Liver (tissue), 9 donors: Measurements from ENCODE around the gene SLC22A13. TPM values are rescaled to one million over a fixed set of nuclear protein-coding genes. Genes with fewer than 3 reads are reported as not detected.

ENCODE experiments used
- DNase-seq: peaks from one replicate; pipeline ENCODE4 v3.0.0-alpha.2; 2017; ENCODE audit warnings: low spot score
- H3K27ac ChIP-seq, 2 donors: one replicate each; pipeline ENCODE4 v1.7.0; 2013; ENCODE audit warnings: inconsistent platforms in 2 of 2, low read length in 2 of 2, control low read depth in 1 of 2, low read depth in 1 of 2, mild to moderate bottlenecking in 1 of 2
- H3K27me3 ChIP-seq, 4 donors: one replicate each; pipeline versions ENCODE4 v1.6.1 to v1.7.0; 2013; ENCODE audit warnings: low read length in 3 of 4, inconsistent platforms in 1 of 4, mild to moderate bottlenecking in 1 of 4, moderate library complexity in 1 of 4; ENCODE audit not compliant: control insufficient read depth in 4 of 4, insufficient read depth in 4 of 4
- H3K36me3 ChIP-seq, 4 donors: one replicate each; pipeline versions ENCODE4 v1.6.1 to v1.7.0; 2013; ENCODE audit warnings: low read length in 3 of 4, mild to moderate bottlenecking in 3 of 4, low read depth in 1 of 4, moderate library complexity in 1 of 4; ENCODE audit not compliant: control insufficient read depth in 4 of 4, insufficient read depth in 3 of 4
- H3K4me1 ChIP-seq, 4 donors: one replicate each; pipeline versions ENCODE4 v1.6.1 to v1.7.0; 2013; ENCODE audit warnings: low read length in 3 of 4, mild to moderate bottlenecking in 3 of 4, moderate library complexity in 1 of 4; ENCODE audit not compliant: control insufficient read depth in 4 of 4, insufficient read depth in 4 of 4
- H3K4me3 ChIP-seq, 3 donors: one replicate each; pipeline versions ENCODE4 v1.6.1 to v1.7.0; 2013; ENCODE audit warnings: low read length in 3 of 3, control low read depth in 1 of 3, low read depth in 1 of 3, mild to moderate bottlenecking in 1 of 3
- H3K9ac ChIP-seq, 2 donors: one replicate each; pipeline ENCODE4 v1.7.0; 2013; ENCODE audit warnings: low read length in 2 of 2, mild to moderate bottlenecking in 2 of 2, moderate library complexity in 2 of 2, control low read depth in 1 of 2, low read depth in 1 of 2
- H3K9me3 ChIP-seq, 4 donors: one replicate each; pipeline versions ENCODE4 v1.6.1 to v1.7.0; 2013; ENCODE audit warnings: low read length in 3 of 4; ENCODE audit not compliant: control insufficient read depth in 4 of 4
- ATF3 ChIP-seq: IDR thresholded peaks from 2 replicates; pipeline ENCODE4 v1.6.1; 2016; ENCODE audit warnings: antibody characterized with exemption
- CTCF ChIP-seq: fragments of 150-350 bp; IDR thresholded peaks from 2 replicates; pipeline ENCODE4 v1.5.1; 2017; ENCODE audit warnings: improper control_type of control experiment, low read depth, low read length; ENCODE audit not compliant: missing input control
- EGR1 ChIP-seq, 2 donors: IDR thresholded peaks; 2 replicates each; pipeline ENCODE4 v1.6.1; 2016 to 2018; ENCODE audit warnings: antibody characterized with exemption in 2 of 2, low read depth in 2 of 2
- FOXA1 ChIP-seq: IDR thresholded peaks from 2 replicates; pipeline ENCODE4 v1.6.1; 2016; ENCODE audit warnings: antibody characterized with exemption
- FOXA2 ChIP-seq: IDR thresholded peaks from 2 replicates; pipeline ENCODE4 v1.6.1; 2016; ENCODE audit warnings: antibody characterized with exemption
- GABPA ChIP-seq, 2 donors: IDR thresholded peaks in 1 of 2; conservative IDR thresholded peaks in 1 of 2; 2 replicates each; pipeline ENCODE4 v1.6.1; 2016; ENCODE audit warnings: antibody characterized with exemption in 2 of 2, mild to moderate bottlenecking in 1 of 2, moderate library complexity in 1 of 2
- HNF4G ChIP-seq: IDR thresholded peaks from 2 replicates; pipeline ENCODE4 v1.6.1; 2016; ENCODE audit warnings: antibody characterized with exemption
- JUND ChIP-seq, 2 donors: IDR thresholded peaks; 2 replicates each; pipeline ENCODE4 v1.6.1; 2016; ENCODE audit warnings: antibody characterized with exemption in 2 of 2
- MAX ChIP-seq: IDR thresholded peaks from 2 replicates; pipeline ENCODE4 v1.6.1; 2016; ENCODE audit warnings: antibody characterized with exemption
- NR2F2 ChIP-seq: IDR thresholded peaks from 2 replicates; pipeline ENCODE4 v1.6.1; 2016; ENCODE audit warnings: antibody characterized with exemption
- RAD21 ChIP-seq, 2 donors: IDR thresholded peaks; 2 replicates each; pipeline ENCODE4 v1.6.1; 2016; ENCODE audit warnings: antibody characterized with exemption in 2 of 2, mild to moderate bottlenecking in 2 of 2
- REST ChIP-seq: IDR thresholded peaks from 2 replicates; pipeline ENCODE4 v1.6.1; 2016; ENCODE audit warnings: antibody characterized with exemption, mild to moderate bottlenecking
- RXRA ChIP-seq, 2 donors: IDR thresholded peaks; 2 replicates each; pipeline ENCODE4 v1.6.1; 2017 to 2018; ENCODE audit warnings: antibody characterized with exemption in 2 of 2, mild to moderate bottlenecking in 1 of 2
- SP1 ChIP-seq: IDR thresholded peaks from 2 replicates; pipeline ENCODE4 v1.6.1; 2018; ENCODE audit warnings: antibody characterized with exemption, mild to moderate bottlenecking
- TAF1 ChIP-seq: conservative IDR thresholded peaks from 2 replicates; pipeline ENCODE4 v1.6.1; 2016; ENCODE audit warnings: antibody characterized with exemption, mild to moderate bottlenecking
- YY1 ChIP-seq: IDR thresholded peaks from 2 replicates; pipeline ENCODE4 v1.6.1; 2016; ENCODE audit warnings: antibody characterized with exemption, mild to moderate bottlenecking
- WGBS: extraction: QIAGEN DNeasy Blood & Tissue Kit; methylation state at CpG from one replicate; pipeline ENCODE4 v1.1.7; 2013; 5-methylcytosine and 5-hydroxymethylcytosine counted together
- polyA plus RNA-seq, 2 donors: library from polyadenylated mRNA; stranded (reverse) in 1 of 2; unstranded in 1 of 2; fragments of 200-250 nt in 1 of 2; fragments of >200 nt in 1 of 2; fragmentation: Nextera tagmentation in 1 of 2; extraction: Ambion mirVana in 1 of 2; gene quantifications; one replicate each; pipeline versions ENCODE4 v1.2.1 to v1.2.3, GENCODE V29; 2013 to 2015
- total RNA-seq, 2 donors: library from RNA; depleted of rRNA; stranded (reverse); fragments of >200 nt; gene quantifications; one replicate each; pipeline ENCODE4 v1.2.3, GENCODE V29; 2014
- donor health status: healthy.
- donor health status: healthy.
- donor health status: healthy.
- donor health status: healthy.
- donor health status: healthy.

The SLC22A13 gene
- total and polyA plus RNA-seq, 4 donors = 0.10 to 0.42 (median 0.14) TPM; not detected in 1

GRCh38 chr3:38251197-38251596 is 14.4 kb upstream of the SLC22A13 start:
- 96% methylated on average over 4 of the region's 4 CpGs for WGBS
- DNase-seq = no peak
- H3K27me3 ChIP-seq = no peaks in the 10 kb centered on the region
- H3K4me3 ChIP-seq = no peak overlapping the region
- H3K9ac ChIP-seq = no peak overlapping the region
- peaks cover 7 to 63% (median 40%) of the 10 kb centered on the region in 4 donors for H3K36me3 ChIP-seq
- TF ChIP-seq CTCF (no peak), REST (no peak), ATF3 (no peak), YY1 (no peak), RAD21 (IDR thresholded peaks at IDR 0.05) (no peak), RXRA (IDR thresholded peaks at IDR 0.05) (no peak), NR2F2 (no peak), SP1 (no peak), MAX (no peak), FOXA1 (no peak), TAF1 (no peak), GABPA (IDR thresholded peaks at IDR 0.05 in 1 of 2, conservative IDR thresholded peaks at IDR 0.05 in 1 of 2) (no peak), HNF4G (no peak), FOXA2 (no peak)
- H3K9me3 ChIP-seq = no peaks in the 10 kb centered on the region
- peaks cover 0 to 2% (median 0%) of the 10 kb centered on the region in 4 donors for H3K4me1 ChIP-seq
- no peak overlapping the region for H3K27ac ChIP-seq

GRCh38 chr3:38253704-38254103 is 11.9 kb upstream of the SLC22A13 start:
- no peak for TF ChIP-seq SP1
- no peak for TF ChIP-seq EGR1 (IDR thresholded peaks at IDR 0.05; ENCODE audit: low read depth in 2 of 2)
- no peak for TF ChIP-seq REST
- no peak for TF ChIP-seq RXRA (IDR thresholded peaks at IDR 0.05)
- TF ChIP-seq JUND (IDR thresholded peaks at IDR 0.05) = no peak
- TF ChIP-seq YY1 = no peak
- no peak for TF ChIP-seq CTCF
- no peak for TF ChIP-seq TAF1
- WGBS = 95% methylated on average over 4 of the region's 4 CpGs

More at GRCh38 chr3:38253704-38254103, 11.9 kb upstream of the SLC22A13 start:
- H3K9me3 ChIP-seq = no peaks in the 10 kb centered on the region
- no peak for DNase-seq
- H3K27me3 ChIP-seq = no peaks in the 10 kb centered on the region
- H3K9ac ChIP-seq = no peak overlapping the region
- no peak overlapping the region for H3K4me3 ChIP-seq
- H3K27ac ChIP-seq = no peak overlapping the region
- peaks cover 0 to 2% (median 0%) of the 10 kb centered on the region in 4 donors for H3K4me1 ChIP-seq
- peaks cover 7 to 43% (median 30%) of the 10 kb centered on the region in 4 donors for H3K36me3 ChIP-seq
